ENCODE data around the gene GAS7.

Gene GAS7

GRCh38 chr17:9973669-9974447, 224.5 kb downstream of the GAS7 start:
- DNase-seq, result no peak

DNA sequence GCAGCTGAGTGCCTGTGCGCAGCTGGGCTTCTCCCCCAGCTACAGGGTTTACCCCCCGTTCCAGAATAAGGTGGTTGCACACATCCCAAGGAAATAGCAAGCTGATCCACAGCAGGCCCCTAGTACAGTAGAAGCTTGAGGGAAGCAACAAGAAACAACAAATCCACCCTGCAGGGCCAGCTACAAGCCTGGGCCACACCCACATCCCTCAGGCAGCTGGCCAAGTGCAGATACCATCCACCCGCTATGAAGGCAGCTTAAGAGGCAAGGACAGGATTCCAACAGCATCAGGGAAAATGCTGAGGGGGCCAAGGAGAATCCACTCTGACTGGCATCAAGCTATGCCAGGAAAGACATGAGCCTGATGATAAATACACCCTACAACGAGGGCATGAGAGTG, 226.4 kb downstream of the GAS7 start:
- no peak for DNase-seq

- DNase-seq, result no peak
These were observed 229.0 kb downstream of the GAS7 start for GRCh38 chr17:9969301-9969935.

DNA sequence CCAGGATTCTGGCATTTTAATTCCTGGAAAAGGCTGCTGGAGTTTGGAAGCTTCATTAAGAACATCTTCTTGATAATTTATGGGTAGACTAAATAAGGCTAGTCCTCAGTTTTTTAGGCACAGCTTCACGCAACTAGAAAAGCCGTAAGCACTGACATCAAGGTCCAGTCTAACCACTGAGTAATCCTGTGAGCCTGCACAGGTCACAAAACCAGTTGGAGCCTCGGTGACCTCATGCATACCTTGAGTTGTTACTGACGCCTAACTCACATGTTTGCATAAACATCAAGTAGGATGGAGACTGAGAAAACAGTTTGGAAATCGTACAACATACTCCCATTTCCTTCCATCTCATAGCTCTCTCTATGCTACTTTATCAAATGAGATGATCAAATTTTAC, 229.5 kb downstream of the GAS7 start:
- no peak for DNase-seq

GRCh38 chr17:9968008-9968407, 230.4 kb downstream of the GAS7 start:
- DNase-seq, result no peak

DNA sequence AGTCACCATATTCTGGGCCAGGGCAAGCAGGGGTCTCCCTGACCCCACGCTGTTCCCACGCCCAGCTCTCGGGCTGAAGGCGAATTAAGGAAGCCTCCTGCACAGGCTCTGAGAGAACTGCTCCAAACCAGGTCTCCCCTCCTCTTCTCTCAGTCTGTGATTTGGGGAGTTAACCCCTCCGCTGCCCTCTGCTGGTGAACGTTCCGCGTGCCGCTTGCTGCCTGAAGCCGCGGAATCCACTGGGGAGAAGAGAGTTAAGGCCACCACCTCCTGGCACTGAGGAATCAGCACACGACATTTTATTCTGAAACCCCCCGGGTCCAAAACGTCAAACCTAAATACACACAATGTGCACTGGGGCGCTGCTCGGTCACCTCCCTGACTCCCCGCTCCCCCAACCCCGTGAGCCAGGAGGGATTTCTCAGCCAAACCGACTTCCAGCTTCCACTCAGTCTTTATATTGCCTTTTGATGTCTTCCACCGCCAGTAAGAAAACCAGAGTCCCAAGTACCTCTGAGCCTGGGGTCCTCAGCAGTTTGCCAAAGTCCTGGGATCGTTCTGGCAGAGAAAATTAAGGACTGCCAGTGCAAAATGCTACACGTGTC, 238.9 kb downstream of the GAS7 start:
- no peak for DNase-seq

DNA sequence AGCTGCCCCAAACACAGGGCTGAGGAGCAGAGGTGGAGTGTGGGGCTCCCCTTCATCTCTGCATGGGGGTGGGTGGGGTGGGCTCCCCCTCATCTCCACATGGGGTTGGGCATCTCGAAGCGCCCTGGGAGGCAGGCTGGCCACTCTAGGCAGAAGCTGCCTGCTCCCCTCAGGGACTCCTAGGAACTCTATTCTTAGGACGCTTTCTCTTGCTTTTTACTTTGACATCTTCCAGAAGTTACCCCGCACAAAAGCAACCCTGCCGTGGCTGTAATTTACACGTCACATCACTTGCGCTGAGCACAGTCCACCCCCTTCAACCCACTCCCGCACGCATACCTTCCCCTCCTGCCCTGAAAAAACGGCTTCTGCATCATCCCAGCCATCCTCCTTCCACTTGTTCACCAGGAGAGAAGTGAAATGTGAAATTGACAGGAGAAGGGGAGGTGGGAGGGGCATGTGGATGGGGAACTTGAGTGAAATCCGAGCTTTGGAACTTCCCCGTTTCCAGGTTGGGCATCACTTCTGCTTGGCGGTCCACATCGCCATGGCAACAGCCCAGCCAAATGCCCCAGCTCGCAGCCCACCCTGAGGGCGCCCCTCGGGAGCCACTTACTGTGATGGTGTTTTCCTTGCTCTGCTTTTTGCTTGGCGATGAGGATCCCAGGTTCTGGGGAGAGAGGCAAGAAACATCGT, 239.7 kb downstream of the GAS7 start:
- DNase-seq, result no peak

DNA sequence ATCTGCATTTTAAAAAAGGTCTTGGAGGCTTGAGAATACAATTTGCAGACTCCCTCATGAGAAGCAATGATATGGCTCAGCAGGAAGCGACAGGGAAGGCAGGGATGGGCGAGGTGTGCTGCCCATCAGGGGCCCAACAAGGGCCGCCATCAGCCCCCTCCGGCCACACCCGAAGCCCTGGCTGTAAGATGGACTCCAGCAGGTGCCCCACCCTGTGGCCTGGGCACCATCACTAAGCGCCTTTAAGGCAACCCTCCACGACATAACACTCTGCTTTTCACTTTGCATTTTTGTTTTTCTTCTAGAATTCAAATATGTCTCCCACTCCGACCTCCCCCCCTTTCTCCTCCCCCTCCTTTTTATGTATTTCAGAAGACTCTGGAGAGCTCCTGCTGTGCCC, 241.2 kb downstream of the GAS7 start:
- no peak for DNase-seq

GRCh38 chr17:9956474-9957131, 241.8 kb downstream of the GAS7 start:
- no peak for DNase-seq

DNA sequence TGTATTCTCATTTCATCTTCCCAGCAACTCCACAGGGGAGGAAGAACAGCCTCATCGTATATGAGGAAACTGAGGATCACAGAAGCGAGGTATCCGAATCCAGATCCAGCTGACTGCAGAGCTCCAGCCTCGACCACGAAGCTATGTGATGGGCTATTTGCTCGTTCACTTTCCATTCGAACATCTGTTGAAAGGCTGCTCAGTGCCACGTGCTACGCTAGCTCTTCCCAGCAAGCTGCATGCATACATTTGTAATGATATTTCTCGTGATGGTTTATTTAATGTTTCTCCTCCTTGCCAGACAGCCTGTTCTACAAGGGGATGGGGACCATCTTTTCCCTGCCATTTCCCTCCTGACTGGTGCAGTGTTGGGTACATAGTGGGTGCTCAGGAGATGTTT, 244.9 kb downstream of the GAS7 start:
- no peak for DNase-seq

DNA sequence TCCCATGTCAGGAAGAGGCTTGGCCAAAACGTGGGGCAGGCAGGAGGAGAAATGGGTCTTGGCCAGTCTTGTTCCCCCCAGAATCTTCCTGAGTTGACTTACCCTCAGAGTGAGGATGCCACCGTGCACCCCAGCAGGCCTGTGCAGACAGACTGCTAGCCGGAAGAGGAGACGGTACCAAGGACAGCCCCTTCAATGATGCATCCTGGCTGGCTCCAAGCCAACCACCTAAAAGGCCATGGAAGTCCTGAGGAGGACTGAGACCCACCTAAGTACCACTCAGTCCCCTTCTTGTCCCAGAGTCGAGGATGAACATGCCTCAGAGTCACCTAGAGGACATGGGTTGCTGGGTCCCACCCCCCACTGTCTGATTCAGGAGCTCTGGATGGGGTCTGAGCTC, 246.6 kb downstream of the GAS7 start:
- DNase-seq, result no peak

- no peak for DNase-seq
These were observed 249.5 kb downstream of the GAS7 start for GRCh38 chr17:9948928-9949327.

GRCh38 chr17:9944704-9945103, 253.7 kb downstream of the GAS7 start:
- DNase-seq, result no peak

DNA sequence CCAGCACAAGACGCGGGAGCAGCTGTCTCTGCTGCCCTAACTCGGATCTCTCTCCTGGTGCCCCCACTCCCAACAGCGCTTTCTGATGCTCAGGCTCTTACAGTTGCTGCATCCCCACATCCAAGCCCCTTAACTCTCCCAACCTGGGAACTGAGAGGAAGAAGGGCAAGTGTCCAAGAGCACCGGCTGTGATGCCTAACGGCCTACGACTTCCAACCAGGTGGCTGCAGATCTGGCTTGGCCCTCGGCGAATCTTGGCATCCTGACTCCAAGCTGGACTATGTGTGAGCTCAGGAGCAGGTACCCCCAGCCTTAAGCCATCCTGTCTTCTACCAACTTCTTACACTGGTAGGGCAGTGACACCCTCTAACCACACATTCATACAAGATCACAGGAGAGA, 255.1 kb downstream of the GAS7 start:
- DNase-seq, result no peak

DNA sequence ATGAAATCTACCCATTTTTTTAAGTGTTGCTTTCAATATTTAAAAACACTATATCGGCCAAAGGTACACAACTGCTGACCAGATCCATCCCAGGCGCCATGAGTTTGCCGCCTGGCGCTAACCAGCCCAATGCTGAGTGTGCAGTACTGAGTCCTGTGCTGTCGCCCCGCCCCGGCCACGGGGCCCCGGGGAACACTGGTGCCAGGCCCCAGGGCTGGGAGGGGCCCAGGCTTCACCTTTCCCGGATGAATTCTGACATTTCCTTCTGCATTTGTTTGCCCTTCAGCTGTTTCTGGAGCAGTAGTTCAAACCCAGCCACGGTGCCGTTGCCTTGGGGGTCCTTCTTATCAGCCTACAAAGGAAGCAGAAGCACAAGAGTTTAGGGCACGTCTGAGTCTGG, 255.5 kb downstream of the GAS7 start:
- DNase-seq, result no peak

GRCh38 chr17:9941305-9941704, 257.1 kb downstream of the GAS7 start:
- DNase-seq, result no peak

- no peak for DNase-seq
These were observed 257.6 kb downstream of the GAS7 start for GRCh38 chr17:9940841-9941240.

DNA sequence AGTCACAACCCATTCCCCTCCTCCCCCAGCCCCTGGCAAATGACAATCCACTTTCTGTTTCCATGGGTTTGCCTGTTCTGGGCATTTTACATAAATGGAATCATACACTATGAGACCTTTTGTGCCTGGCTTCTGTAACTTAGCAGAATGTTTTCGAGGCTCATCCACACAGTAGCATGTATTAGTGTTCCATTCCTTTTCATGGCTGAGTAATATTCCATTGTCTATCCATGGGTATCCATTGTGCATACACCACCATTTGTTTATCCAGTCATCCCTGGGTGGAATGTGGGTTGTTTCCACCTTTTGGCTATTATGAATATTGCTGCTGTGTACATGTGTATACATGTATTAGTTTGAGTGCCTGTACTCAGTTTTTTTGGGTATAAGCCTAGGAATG, 259.6 kb downstream of the GAS7 start:
- no peak for DNase-seq

GRCh38 chr17:9937901-9938300, 260.5 kb downstream of the GAS7 start:
- DNase-seq, result no peak

GRCh38 chr17:9937241-9937761, 261.1 kb downstream of the GAS7 start:
- DNase-seq, result no peak

DNA sequence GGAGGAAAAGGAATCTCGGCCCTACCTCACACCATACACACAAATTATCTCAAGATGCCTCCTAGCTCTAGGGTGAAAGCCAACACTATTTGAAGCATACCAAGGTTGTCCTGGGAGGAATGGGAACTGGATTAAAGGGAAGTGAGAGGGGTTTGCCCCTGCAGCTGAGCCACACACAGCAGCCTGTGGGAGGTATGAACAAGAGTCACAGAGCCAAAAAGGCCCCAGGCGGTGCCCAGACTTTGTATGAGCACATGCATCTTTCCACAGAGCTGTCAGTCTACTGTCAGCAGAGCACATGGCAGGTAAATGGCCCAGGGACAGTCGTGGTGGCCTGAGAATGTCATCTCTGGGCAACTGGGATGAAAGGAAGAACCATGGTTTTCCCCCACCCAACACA, 262.3 kb downstream of the GAS7 start:
- no peak for DNase-seq

GRCh38 chr17:9935408-9935807, 263.0 kb downstream of the GAS7 start:
- DNase-seq, result no peak

GRCh38 chr17:9934331-9934730, 264.1 kb downstream of the GAS7 start:
- DNase-seq, result no peak

Data from AML-193 (cell line).